Karpas-422 (cell line): ENCODE measurements around the gene LTC4S. TPM values are rescaled to one million over a fixed set of nuclear protein-coding genes. Genes with fewer than 3 reads are reported as not detected.

Experiments
- DNase-seq: peaks from one replicate; pipeline ENCODE4 v3.0.0-alpha.2; 2015
- H2AFZ ChIP-seq: fragments of 200-600 bp; sonication (generic); 2 replicates; pipeline ENCODE4 v1.6.1; 2014; ENCODE audit warnings: antibody characterized with exemption, low read length, mixed read lengths
- H3K27ac ChIP-seq: fragments of 200-600 bp; sonication (generic); 2 replicates; pipeline ENCODE4 v1.5.1; 2014; ENCODE audit warnings: mild to moderate bottlenecking, low read length, moderate library complexity
- H3K27me3 ChIP-seq: fragments of 200-600 bp; sonication (generic); 2 replicates; pipeline ENCODE4 v1.6.1; 2014; ENCODE audit warnings: low read length, mixed read lengths
- H3K36me3 ChIP-seq: fragments of 200-600 bp; sonication (generic); 2 replicates; pipeline ENCODE4 v1.6.1; 2014; ENCODE audit warnings: low read length, mixed read lengths; ENCODE audit not compliant: insufficient read depth
- H3K4me1 ChIP-seq: fragments of 200-600 bp; sonication (generic); 2 replicates; pipeline ENCODE4 v1.6.1; 2014; ENCODE audit warnings: mild to moderate bottlenecking, low read length, mixed read lengths
- H3K4me2 ChIP-seq: fragments of 200-600 bp; sonication (generic); 2 replicates; pipeline ENCODE4 v1.6.1; 2014; ENCODE audit warnings: low read length, low read depth, mild to moderate bottlenecking; ENCODE audit not compliant: poor library complexity, severe bottlenecking
- H3K4me3 ChIP-seq: fragments of 200-600 bp; sonication (generic); 2 replicates; pipeline ENCODE4 v1.5.1; 2014; ENCODE audit warnings: mild to moderate bottlenecking, antibody characterized with exemption, low read length, mixed read lengths
- H3K79me2 ChIP-seq: fragments of 200-600 bp; sonication (generic); 2 replicates; pipeline ENCODE4 v1.6.1; 2014; ENCODE audit warnings: mild to moderate bottlenecking, low read length, mixed read lengths
- H3K9ac ChIP-seq: fragments of 200-600 bp; sonication (generic); 2 replicates; pipeline ENCODE4 v1.6.0; 2014; ENCODE audit warnings: low read length
- H3K9me2 ChIP-seq: fragments of 200-600 bp; sonication (generic), shearing (Covaris generic); replicated peaks from 2 replicates; pipeline ENCODE4 v1.6.0; 2014; ENCODE audit warnings: mild to moderate bottlenecking, low read length, moderate library complexity; ENCODE audit not compliant: insufficient read depth
- H3K9me3 ChIP-seq: fragments of 300-700, 200-600 bp; sonication (generic); 2 replicates; pipeline ENCODE4 v1.6.1; 2014; ENCODE audit warnings: low read length, mixed read lengths
- H4K20me1 ChIP-seq: fragments of 200-600 bp; sonication (generic); 2 replicates; pipeline ENCODE4 v1.6.1; 2014; ENCODE audit warnings: mild to moderate bottlenecking, antibody characterized with exemption, low read length, low read depth; ENCODE audit not compliant: insufficient read depth
- total RNA-seq: library from RNA; depleted of rRNA; stranded (reverse); fragments of >200 nt; shearing (Covaris generic); gene quantifications from 2 replicates; pipeline ENCODE4 v1.2.3, GENCODE V29; 2014; ENCODE audit warnings: low replicate concordance

LTC4S gene
- total RNA-seq, 1 experiment from 2014 or later: not detected

GRCh38 chr5:179766726-179767455 is 26.9 kb upstream of the LTC4S start:
- peaks cover 64% of the 10 kb centered on the region for H3K79me2 ChIP-seq
- H2AFZ ChIP-seq: no peak overlapping the region
- H3K4me3 ChIP-seq: no peak overlapping the region
- no peak overlapping the region for H3K27ac ChIP-seq
- H3K9ac ChIP-seq: no peak overlapping the region
- H3K9me2 ChIP-seq: no peaks in the 10 kb centered on the region
- peaks cover 22% of the 10 kb centered on the region for H4K20me1 ChIP-seq
- no peak for DNase-seq
- no peak overlapping the region for H3K4me2 ChIP-seq
- peaks cover 17% of the 10 kb centered on the region for H3K4me1 ChIP-seq
- no peaks in the 10 kb centered on the region for H3K27me3 ChIP-seq
- no peaks in the 10 kb centered on the region for H3K9me3 ChIP-seq
- H3K36me3 ChIP-seq: peaks cover 26% of the 10 kb centered on the region; the same call in 1 of the 2 replicates

GRCh38 chr5:179767496-179768100 is 26.2 kb upstream of the LTC4S start:
- H3K4me1 ChIP-seq: peaks cover 10% of the 10 kb centered on the region
- no peak overlapping the region for H3K4me3 ChIP-seq
- peaks cover 22% of the 10 kb centered on the region for H4K20me1 ChIP-seq
- no peak overlapping the region for H3K27ac ChIP-seq
- no peak overlapping the region for H3K9ac ChIP-seq
- H3K36me3 ChIP-seq: peaks cover 29% of the 10 kb centered on the region; the same call in 1 of the 2 replicates
- DNase-seq: no peak
- H3K9me2 ChIP-seq: no peaks in the 10 kb centered on the region
- H3K79me2 ChIP-seq: peaks cover 57% of the 10 kb centered on the region
- H3K27me3 ChIP-seq: no peaks in the 10 kb centered on the region
- no peaks in the 10 kb centered on the region for H3K9me3 ChIP-seq
- no peak overlapping the region for H2AFZ ChIP-seq
- H3K4me2 ChIP-seq: no peak overlapping the region

- peaks cover 19% of the 10 kb centered on the region for H4K20me1 ChIP-seq
- no peak overlapping the region for H3K27ac ChIP-seq
- peaks cover under 1% of the 10 kb centered on the region for H3K4me1 ChIP-seq
- no peaks in the 10 kb centered on the region for H3K9me3 ChIP-seq
- H3K36me3 ChIP-seq: peaks cover 29% of the 10 kb centered on the region; the same call in 1 of the 2 replicates
- no peak overlapping the region for H3K4me3 ChIP-seq
- no peaks in the 10 kb centered on the region for H3K9me2 ChIP-seq
- H3K9ac ChIP-seq: no peak overlapping the region
- no peak overlapping the region for H3K4me2 ChIP-seq
- H3K79me2 ChIP-seq: peaks cover 48% of the 10 kb centered on the region
- no peaks in the 10 kb centered on the region for H3K27me3 ChIP-seq
- H2AFZ ChIP-seq: no peak overlapping the region
- DNase-seq: no peak
These were observed 25.3 kb upstream of the LTC4S start for GRCh38 chr5:179768326-179769085.

- DNase-seq: no peak
- Histone ChIP-seq H3K9me2 (no peaks in the 10 kb centered on the region), H3K9ac (no peak overlapping the region), H4K20me1 (peaks cover 12% of the 10 kb centered on the region; the same call in 1 of the 2 replicates), H2AFZ (no peak overlapping the region), H3K4me2 (no peak overlapping the region), H3K4me1 (no peaks in the 10 kb centered on the region), H3K4me3 (no peak overlapping the region), H3K79me2 (peaks cover 40% of the 10 kb centered on the region), H3K36me3 (peaks cover 29% of the 10 kb centered on the region; the same call in 1 of the 2 replicates), H3K27me3 (no peaks in the 10 kb centered on the region), H3K27ac (no peak overlapping the region), H3K9me3 (no peaks in the 10 kb centered on the region)
These were observed 24.5 kb upstream of the LTC4S start for GRCh38 chr5:179769271-179769670.

GRCh38 chr5:179769796-179770195 is 24.0 kb upstream of the LTC4S start:
- Histone ChIP-seq H3K4me3 (no peak overlapping the region), H3K4me2 (no peak overlapping the region), H3K27ac (no peak overlapping the region), H4K20me1 (peaks cover 12% of the 10 kb centered on the region; the same call in 1 of the 2 replicates), H3K9me2 (no peaks in the 10 kb centered on the region), H2AFZ (no peak overlapping the region), H3K9me3 (no peaks in the 10 kb centered on the region), H3K36me3 (peaks cover 29% of the 10 kb centered on the region; the same call in 1 of the 2 replicates), H3K4me1 (no peaks in the 10 kb centered on the region), H3K9ac (no peak overlapping the region), H3K27me3 (no peaks in the 10 kb centered on the region), H3K79me2 (peaks cover 39% of the 10 kb centered on the region)
- DNase-seq: no peak

- Histone ChIP-seq H3K4me3 (no peak overlapping the region), H3K27me3 (no peaks in the 10 kb centered on the region), H4K20me1 (0 out of 2 replicates have a peak, but pooled peaks cover 10% of the 10 kb centered on the region), H2AFZ (no peak overlapping the region), H3K4me2 (no peak overlapping the region), H3K9me2 (no peaks in the 10 kb centered on the region), H3K36me3 (peaks cover 24% of the 10 kb centered on the region; the same call in 1 of the 2 replicates), H3K9ac (no peak overlapping the region), H3K27ac (no peak overlapping the region), H3K4me1 (no peaks in the 10 kb centered on the region), H3K9me3 (no peaks in the 10 kb centered on the region), H3K79me2 (peaks cover 24% of the 10 kb centered on the region)
- no peak for DNase-seq
These were observed 22.4 kb upstream of the LTC4S start for GRCh38 chr5:179771311-179771895.

GRCh38 chr5:179772351-179772750 is 21.4 kb upstream of the LTC4S start:
- Histone ChIP-seq H3K9me2 (no peaks in the 10 kb centered on the region), H3K9me3 (no peaks in the 10 kb centered on the region), H3K79me2 (peaks cover 15% of the 10 kb centered on the region), H3K4me1 (no peaks in the 10 kb centered on the region), H4K20me1 (0 out of 2 replicates have a peak, but pooled peaks cover 7% of the 10 kb centered on the region), H3K9ac (no peak overlapping the region), H3K27ac (no peak overlapping the region), H2AFZ (no peak overlapping the region), H3K36me3 (peaks cover 22% of the 10 kb centered on the region; the same call in 1 of the 2 replicates), H3K27me3 (no peaks in the 10 kb centered on the region), H3K4me2 (no peak overlapping the region), H3K4me3 (no peak overlapping the region)
- DNase-seq: no peak
